Measurements from ENCODE around the gene ZFP64.
"Not testable (repeated sequence)": the region's sequence is repeated elsewhere in the genome, so short reads cannot be mapped to it uniquely, and the experiment has no call there.

ZFP64 gene

GRCh38 chr20:52201395-52201794 lies 9.8 kb upstream of the ZFP64 start:
- DNase-seq (ENCODE audit: low read depth), result no peak

DNA sequence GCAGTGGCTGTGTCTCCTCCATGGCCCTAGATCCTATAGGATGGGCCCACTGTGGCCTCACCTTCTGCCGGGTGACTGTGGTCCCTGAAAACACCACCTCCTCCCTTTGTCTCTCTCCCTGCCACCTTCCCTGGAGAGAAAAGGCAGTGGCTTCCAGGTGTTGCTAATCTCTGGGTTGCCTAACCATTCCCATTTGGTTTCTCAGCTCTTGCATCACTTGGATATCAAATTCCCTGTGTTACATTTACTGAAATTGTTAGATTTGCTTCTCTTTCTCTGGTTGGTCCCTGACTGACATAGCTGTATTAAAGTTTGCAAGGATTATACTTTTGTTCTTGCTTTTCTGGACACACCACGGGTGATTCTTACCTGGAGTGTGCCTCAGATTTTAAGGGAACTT lies 9.3 kb upstream of the ZFP64 start:
- no peak for DNase-seq (ENCODE audit: low read depth)

GRCh38 chr20:52196845-52197244 lies 5.3 kb upstream of the ZFP64 start:
- no peak for DNase-seq (ENCODE audit: low read depth)

DNA sequence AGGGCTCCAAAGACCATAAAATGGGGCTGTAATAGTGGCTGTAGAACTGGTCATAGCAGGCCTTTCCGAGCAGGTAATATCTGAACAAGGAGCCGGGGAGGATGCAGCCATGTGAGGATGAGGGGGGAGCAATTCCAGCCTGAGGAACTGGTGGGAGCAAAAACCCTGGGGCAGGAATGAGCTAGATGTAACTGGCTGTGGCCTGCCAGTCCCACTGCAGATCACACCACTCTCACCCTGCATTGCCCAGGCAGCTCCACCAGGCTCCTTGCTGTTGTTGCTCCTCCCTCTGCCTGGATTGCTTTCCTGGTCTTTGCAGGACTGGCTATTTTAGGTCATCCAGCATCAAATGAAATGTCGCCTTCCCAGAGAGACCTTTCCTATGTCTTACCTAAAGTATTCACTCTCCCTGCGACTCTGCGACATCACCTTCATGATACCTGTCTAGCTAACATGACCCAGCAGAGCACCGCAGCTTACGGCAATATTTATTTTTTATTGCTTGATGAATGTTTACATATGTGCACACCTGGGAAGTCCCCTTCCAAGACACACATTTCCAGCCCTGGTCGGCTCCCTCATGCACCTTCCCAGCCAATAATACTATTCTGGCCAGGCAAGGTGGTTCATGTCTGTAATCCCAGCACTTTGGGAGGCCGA lies 2.4 kb upstream of the ZFP64 start:
- DNase-seq (ENCODE audit: low read depth), result no peak

GRCh38 chr20:52193133-52193532 lies 1.6 kb upstream of the ZFP64 start:
- no peak for DNase-seq (ENCODE audit: low read depth)

DNA sequence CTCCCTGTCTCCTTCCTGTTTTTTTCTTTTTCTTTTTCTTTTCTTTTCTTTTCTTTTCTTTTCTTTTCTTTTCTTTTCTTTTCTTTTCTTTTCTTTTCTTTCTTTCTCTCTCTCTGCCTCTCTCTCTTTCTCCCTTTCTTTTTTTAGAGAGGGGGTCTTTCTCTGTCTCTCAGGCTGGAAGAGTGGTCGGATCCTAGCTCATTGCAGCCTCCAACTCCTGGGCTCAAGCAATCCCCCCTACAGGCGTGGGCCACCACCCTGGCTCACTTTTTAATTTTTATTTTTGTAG lies 1.1 kb upstream of the ZFP64 start:
- DNase-seq (ENCODE audit: low read depth), result not testable (repeated sequence)

DNA sequence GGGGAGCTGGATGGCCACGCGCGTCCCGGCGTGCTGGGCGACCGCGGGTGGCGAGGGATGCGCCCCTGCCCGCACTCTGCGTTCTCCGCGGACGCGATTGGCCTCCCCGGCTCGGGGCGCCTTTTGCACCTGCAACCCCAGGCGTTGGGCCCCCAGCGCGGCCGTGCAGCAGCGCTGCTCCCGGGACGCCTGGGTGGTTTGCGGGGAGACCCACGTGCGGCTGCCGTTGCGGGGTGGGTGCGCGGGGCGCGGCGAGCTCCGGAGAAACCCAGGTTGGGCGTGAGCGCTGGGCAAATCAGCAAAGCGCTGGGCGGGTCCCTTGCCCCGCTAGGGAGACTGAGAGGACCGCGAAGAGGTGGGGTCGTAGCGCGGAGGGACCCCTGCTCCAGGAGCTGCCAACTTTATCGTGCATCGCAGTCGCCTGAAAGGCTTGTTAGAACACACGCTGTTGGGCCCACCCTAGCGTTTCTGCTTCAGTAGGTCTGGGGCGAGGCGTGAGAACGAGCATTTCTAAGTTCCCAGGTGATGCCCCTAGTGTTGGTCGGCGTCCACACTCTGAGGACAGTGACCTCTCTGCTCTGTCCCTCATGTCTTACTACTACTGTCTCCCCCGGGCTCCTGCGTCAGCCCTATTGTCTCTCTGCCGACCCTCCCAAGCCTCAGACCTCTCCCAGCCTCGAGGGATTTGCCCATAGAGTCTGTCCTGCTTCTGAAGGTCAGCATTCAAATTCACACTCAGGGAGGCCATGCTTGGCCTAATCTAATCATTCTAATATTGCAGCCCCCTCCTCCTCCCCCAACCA lies 538 bp upstream of the ZFP64 start:
- DNase-seq (ENCODE audit: low read depth), result no peak

DNA sequence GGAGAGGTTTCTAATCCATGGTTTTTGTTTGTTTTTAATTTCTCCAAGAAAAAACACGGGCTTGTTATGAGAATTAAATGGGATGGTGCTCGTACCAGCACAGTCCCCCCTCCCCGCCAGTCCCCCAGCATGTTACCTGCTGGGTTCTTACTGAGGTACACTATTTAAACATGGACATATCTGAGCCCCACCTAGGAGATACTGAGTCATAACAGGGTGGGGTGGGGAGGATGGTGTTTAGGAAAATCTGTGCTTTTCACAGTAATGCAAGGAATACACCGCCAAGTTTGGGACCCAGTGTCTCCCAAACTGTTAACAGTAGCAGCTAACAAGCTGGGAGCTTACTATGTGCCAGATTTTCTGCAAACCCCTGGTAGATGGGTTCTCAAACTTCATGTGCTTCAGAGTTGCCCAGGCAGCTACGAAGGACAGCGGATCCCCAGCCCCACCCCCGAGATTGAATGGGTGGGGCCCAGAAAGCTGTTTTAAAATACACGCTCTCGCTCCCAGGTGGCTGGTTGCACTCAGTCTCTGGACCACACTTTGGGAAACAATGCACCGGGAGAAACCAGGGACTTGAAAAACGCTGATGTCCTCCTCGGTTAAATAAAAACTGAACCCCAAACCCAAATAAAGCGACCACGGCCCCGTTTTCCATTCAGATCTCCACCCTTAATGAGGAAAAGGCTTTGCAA lies 995 bp downstream of the ZFP64 start:
- DNase-seq (ENCODE audit: low read depth), result peak; percentile 23

GRCh38 chr20:52181766-52182165 lies 9.8 kb downstream of the ZFP64 start:
- no peak for DNase-seq (ENCODE audit: low read depth)

GRCh38 chr20:52180180-52180840 lies 11.3 kb downstream of the ZFP64 start:
- DNase-seq (ENCODE audit: low read depth), result no peak

DNA sequence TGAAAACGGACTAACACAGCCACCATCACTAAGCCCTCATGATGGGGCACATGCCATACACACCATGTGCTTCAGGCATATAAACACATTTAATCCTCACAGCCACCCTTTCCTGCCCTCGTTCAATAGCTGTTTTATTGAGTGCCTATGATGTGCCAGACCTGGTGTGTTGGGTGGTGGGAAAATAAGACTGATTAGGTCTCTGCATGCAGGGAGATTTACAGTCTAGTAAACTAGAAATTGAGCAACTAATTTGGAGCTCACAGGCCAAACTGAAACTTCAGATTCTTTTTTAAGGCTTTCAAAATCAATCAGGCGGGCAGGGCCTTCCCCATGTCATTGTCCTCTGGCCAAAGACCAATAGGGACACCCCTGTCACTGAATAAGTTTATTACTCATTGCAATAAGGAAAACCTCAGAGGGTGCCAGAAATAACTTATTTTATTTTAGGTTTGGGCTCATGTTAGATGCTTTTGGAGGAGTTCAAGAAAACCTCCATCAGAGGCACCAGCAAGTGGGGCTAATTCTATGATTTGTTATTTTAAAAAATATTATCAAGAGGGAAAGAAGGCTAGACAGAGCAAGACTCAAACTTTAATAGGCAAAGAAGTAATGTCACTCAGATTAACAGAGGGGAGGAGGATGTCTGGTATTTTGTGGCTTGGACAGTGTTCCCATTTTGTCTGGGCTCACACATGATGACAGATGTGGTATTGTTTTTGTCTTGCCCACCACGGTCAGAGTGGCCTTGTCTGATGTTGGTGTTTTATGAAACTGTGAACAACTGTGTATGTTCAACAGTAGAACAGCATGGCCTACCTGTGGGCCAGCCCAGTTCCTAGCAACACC lies 12.0 kb downstream of the ZFP64 start:
- DNase-seq (ENCODE audit: low read depth), result no peak

DNA sequence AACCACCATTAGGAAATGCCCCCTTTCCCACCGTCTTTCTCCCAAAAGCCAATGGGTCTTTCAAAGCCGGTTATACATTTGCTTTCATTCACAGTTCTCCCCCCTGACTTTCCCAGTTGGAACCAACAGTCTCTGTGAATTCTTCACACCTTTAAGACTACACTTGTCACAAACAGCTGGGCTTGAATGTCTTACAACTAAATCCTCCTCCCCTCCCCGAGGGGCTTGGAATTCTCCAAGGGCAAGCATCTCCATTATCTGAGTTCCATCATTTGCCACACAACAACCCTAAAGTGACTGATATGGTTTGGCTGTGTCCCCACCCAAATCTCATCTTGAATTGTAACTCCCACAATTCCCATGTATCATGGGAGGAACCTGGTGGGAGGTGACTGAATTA lies 12.9 kb downstream of the ZFP64 start:
- no peak for DNase-seq (ENCODE audit: low read depth)

DNA sequence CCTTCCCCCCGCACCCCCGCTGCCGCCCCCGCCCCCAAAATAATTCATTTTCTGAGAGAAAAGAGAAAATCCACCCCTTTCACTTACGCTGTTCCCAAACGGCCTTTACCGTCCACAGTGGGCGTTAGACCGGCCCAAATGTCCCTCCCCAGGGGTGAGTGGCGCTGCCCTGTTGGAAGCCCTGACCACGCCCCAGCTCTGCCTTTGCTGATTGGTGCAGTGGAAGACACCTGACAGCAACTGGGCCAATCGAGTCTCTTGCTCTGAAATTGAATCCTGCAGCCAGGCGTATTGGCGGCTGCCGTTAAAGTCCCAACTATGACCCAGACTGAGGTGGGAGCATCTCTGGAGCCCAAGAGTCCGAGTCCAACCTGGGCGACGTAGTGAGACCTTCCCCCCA lies 15.7 kb downstream of the ZFP64 start:
- DNase-seq (ENCODE audit: low read depth), result no peak

- no peak for DNase-seq (ENCODE audit: low read depth)
Observed at GRCh38 chr20:52172392-52173047, 19.1 kb downstream of the ZFP64 start.

DNA sequence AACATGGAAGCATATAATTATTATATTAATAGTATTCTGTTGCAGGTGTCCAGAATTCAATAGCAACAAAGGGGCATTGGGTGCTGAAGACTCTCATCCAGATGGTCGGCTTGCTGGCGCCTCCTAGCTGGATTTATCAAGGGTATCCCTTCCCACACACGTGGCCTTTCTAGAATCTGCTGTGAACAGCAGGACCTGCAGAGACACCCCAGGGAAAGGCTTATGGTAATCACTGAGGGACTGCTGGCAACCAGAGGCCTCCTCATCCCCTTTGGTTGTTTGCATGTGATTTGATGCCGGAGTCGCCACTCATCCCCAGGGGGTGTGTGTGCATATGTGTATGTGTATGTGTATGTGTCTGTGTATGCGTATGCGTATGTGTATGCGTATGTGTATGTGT lies 20.6 kb downstream of the ZFP64 start:
- DNase-seq (ENCODE audit: low read depth), result no peak

DNA sequence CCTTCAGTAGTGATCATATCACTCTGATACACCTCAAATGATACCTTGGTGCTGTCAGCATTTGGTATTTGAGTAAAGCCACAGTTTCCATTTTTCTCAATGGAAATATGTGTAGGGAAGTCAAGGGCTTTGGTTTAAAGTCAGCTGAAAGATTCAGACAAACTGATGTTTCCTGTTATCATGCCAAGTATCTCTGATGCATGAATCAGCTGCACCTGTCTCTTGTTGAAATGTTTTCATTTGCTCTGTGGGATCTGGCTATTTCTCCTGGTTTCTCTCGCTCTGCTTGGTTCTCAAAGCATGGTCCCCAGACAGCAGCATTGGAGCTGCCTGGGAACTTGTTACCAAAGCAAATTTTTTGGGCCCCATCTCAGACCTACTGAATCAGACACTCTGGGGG lies 23.5 kb downstream of the ZFP64 start:
- no peak for DNase-seq (ENCODE audit: low read depth)

DNA sequence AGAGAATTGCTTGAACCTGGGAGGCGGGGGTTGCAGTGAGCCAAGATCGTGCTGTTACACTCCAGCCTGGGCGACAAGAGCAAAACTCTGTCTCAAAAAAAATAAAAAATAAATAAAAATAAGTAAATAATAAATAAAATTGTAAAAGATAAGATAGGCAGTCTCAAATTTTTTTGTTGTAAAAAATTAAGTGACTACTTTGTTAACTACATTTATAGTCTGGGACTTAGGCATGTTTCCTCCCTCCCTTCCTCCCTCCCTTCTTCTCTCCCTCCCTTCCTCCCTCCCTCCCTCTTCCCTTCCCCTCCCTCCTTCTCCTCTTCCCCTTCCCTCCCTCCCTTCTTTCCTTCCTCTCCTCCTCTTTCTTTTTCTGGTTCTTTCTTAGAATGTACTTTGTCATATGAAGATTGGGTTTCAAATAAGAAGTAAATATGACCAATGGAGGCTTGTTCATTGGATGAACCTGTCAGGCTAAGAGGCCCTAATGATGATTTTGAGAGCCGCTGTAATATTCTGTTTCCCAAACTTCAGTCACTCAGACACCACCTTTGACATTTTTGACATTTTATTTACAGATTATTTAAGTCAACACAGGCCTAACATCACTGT lies 24.2 kb downstream of the ZFP64 start:
- no peak for DNase-seq (ENCODE audit: low read depth)

- DNase-seq (ENCODE audit: low read depth), result no peak
Observed at GRCh38 chr20:52166150-52166549, 25.4 kb downstream of the ZFP64 start.

GRCh38 chr20:52160621-52161204 lies 30.9 kb downstream of the ZFP64 start:
- DNase-seq (ENCODE audit: low read depth), result no peak

DNA sequence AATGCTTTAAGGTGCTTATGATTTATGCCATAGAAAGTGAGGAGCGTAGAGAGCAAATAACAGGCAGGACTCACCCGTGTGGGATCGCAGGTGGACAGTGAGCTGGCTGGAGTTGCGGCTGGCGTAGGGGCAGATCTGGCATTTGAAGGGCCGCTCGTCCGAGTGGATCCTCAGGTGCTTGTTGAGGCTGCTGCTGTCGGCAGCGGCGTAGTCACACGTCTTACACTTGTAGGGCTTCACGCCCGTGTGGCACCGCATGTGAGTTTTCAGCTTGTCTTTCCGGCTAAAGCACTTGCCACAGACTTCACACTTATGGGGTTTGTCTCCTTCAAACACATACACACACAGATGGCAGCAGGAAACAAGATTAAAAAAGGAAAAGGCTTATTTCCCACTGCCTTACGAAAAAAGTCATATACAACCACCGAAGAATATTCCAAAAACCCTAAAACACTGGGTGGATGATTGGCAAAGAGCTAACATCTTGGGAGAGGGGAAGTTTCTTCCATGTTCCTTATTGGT lies 31.5 kb downstream of the ZFP64 start:
- DNase-seq (ENCODE audit: low read depth), result no peak
